DOHH2 (cell line): ENCODE measurements around the gene RGS3.
"Not testable (repeated sequence)": the region's sequence is repeated elsewhere in the genome, so short reads cannot be mapped to it uniquely, and the experiment has no call there.

ENCODE experiments used
- EZH2phosphoT487 ChIP-seq: fragments of 200-600 bp; sonication (generic); IDR thresholded peaks from 2 replicates; pipeline ENCODE4 v1.6.1; 2017; ENCODE audit warnings: borderline replicate concordance, mild to moderate bottlenecking, antibody characterized with exemption, low read length, moderate library complexity, mixed read lengths
- TF ChIP-seq, protein P1 (sequence below): fragments of 200-600 bp; sonication (generic); IDR thresholded peaks from one replicate; pipeline ENCODE4 v1.5.1; 2014; ENCODE audit warnings: antibody characterized with exemption, mild to moderate bottlenecking, low read depth, low read length; ENCODE audit not compliant: poor library complexity, severe bottlenecking

DNA sequence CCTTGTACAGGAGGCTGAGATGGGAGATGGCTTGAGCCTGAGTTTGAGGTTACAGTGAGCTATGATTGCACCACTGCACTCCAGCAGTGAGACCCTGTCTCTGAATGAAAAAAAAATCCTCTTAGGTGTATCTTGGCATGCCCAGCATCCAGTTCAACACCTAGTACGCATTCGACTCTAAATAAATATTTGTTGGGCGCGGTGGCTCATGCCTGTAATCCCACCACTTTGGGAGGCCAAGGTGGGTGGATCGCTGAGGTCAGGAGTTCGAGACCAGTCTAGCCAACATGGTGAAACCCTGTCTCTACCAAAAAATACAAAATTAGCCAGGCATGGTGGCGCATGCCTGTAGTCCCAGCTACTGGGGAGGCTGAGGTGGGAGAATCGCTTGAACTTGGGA is 86.4 kb downstream of the RGS3 start:
- TF ChIP-seq, protein P1, sequence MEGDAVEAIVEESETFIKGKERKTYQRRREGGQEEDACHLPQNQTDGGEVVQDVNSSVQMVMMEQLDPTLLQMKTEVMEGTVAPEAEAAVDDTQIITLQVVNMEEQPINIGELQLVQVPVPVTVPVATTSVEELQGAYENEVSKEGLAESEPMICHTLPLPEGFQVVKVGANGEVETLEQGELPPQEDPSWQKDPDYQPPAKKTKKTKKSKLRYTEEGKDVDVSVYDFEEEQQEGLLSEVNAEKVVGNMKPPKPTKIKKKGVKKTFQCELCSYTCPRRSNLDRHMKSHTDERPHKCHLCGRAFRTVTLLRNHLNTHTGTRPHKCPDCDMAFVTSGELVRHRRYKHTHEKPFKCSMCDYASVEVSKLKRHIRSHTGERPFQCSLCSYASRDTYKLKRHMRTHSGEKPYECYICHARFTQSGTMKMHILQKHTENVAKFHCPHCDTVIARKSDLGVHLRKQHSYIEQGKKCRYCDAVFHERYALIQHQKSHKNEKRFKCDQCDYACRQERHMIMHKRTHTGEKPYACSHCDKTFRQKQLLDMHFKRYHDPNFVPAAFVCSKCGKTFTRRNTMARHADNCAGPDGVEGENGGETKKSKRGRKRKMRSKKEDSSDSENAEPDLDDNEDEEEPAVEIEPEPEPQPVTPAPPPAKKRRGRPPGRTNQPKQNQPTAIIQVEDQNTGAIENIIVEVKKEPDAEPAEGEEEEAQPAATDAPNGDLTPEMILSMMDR: not testable (repeated sequence)
- not testable (repeated sequence) for TF ChIP-seq EZH2phosphoT487
